Measurements from ENCODE around the gene NPM3. TPM values are rescaled to one million over a fixed set of nuclear protein-coding genes. Genes with fewer than 3 reads are reported as not detected.

The NPM3 gene
- total RNA-seq = 8.4 TPM
- long read RNA-seq, partial matches to known transcripts = 0 of 1 reads
- long read RNA-seq, other reads (novel, unspliced or antisense) = 0 of 1 reads

DNA sequence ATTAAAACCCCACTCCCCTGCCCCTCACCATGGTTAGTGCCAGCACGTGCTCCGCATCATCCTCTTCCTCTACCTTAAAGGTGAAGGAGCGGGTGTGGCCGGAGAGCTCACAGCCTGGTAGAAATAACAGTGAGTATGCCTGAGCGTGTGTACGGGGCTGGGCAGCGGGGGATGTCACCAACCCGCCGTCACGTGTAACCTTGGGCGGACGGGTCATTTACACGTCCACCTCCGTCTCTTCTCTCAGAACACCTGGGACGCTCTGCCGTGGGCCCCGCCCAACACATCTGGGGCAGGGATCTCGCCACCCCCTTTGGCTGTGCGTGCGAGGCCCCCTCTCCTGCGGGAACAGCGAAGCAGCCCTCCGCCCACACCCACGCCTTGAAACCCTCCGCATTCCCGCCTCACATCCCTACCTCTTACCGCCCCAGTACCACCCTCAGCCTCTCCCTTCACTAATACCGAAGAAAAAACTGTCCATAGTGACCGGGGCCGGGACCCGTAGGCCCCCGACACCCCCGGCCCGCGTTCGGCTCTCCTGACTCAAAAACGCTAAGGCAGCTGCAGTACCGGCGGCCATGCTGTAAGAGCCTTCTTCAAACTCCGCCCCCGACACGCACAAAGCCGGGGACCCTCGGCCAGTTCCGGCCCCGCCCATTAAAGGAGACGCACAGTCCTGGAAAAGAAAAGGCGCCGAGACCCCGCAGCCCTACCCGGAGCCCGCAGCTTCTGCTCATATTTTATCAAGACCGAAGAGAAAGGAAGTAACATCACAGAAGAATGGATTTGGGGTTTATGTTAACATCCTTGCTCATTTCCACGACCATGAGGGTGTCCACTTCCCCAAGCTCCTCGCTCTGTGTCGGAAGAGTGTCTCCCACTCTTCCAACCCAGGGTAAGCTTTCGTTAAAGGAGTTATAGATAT lies at the start of gene NPM3:
NPM3 (minus strand) TSS at position 636 of the 925 bp plus-strand sequence; CDS start at position 580, 56 bp downstream.
- intact Hi-C loops (cut with micrococcal nuclease) = no loop called here
- DNase-seq (peak; percentile 85), ATAC-seq (peak; percentile 67)

DNA sequence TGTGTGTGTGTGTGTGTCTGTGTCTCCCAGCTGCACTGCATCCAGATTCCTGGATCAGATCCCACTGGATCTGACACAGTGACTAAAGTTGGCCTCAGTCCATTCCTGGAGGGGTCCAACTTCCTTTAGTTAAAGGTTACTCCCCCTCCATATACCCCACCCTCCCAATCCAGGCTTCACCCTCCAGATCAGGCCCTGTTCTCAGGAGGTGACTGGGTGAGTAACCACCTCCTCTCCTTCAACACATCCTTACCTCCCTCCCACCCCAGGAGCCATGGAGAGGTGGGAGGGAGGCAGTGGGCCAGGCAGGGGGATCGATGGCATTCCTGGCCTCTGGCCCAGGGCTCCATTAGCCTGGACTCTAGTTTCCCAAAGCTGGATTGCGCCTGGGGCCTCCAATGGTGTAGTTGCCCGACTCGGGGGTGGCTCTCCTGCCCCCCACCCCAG lies 49.1 kb upstream of the NPM3 start:
- ATAC-seq (no peak), DNase-seq (no peak)
- intact Hi-C loops (cut with micrococcal nuclease) = no loop called here

- intact Hi-C loops (cut with micrococcal nuclease) = no loop called here
- DNase-seq (no peak), ATAC-seq (no peak)
Observed at GRCh38 chr10:101831169-101831811, 48.0 kb upstream of the NPM3 start.

DNA sequence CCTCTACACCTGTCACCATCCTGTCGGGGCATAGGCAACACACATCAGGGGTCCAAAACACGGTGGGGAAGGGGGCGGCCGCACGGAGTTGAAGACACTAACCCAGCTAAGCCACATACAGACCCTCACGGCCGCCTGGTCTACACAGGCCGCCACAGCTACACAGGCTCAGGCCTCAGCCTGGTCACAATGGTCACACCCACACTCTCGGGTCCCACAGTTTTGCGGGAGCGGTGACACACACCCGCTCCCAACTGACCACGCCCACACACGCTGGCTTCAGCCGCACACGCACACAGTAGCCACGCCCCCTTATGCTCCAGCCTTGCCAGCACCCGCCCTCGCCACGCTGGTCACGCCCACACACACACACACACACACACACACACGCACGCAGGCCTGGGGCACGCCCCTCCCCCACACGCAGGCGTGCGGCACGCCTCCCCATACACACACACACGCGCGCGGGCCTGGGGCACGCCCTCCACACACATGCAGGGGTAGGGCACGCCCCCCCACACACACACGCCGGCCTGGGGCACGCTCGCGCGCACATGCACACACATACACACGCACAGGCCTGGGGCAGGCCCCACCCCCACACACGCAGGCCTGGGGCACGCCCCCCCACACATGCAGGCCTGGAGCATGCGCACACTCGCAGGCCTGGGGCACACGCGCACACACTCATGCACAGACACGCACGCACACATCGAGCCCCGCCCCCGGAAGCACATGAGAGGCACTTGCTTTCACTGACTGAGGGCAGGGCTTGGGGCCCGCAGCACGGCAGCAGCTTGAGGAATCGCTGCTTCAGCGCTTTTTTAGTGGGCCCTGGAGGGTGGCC lies 47.3 kb upstream of the NPM3 start:
- DNase-seq (peak; percentile 90), ATAC-seq (peak; percentile 82)
- intact Hi-C loops (cut with micrococcal nuclease) = no loop called here

DNA sequence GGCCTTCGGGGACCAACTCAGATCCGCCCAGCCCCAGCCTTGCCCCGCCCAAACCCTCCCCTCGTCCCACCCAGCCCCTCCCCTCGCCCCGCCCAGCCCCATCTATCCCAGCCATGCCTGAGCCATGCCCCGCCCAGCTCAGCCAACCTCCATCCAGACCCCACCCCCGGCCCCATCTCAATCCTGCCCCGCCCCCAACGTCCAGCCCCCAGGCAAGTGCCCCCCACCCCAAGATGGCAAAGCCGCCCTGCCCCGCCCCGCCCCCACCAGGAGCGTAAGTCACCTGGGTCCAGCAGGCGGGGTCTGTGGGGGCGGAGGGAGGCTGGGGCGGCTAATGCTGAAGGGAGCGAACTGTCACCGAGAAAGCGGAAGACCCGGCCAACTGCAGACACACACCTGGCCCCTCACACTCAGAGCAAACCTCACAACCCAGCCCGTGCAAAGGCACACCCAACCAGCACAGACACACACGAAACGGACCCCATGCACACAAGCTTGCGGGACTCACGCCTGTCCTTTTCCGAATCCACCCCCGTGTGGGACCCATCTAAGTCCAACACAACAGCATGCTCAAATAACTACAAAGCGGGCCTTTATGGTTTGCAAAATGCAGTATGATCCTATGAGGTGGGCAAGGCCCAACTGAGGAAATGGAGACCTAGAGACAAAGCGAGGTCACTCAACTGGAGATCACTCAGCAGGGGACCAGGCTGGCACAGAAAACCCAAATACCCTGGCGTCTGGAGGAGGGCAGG lies 46.5 kb upstream of the NPM3 start:
- DNase-seq (peak; percentile 45), ATAC-seq (no peak)
- intact Hi-C loops (cut with micrococcal nuclease) = no loop called here

DNA sequence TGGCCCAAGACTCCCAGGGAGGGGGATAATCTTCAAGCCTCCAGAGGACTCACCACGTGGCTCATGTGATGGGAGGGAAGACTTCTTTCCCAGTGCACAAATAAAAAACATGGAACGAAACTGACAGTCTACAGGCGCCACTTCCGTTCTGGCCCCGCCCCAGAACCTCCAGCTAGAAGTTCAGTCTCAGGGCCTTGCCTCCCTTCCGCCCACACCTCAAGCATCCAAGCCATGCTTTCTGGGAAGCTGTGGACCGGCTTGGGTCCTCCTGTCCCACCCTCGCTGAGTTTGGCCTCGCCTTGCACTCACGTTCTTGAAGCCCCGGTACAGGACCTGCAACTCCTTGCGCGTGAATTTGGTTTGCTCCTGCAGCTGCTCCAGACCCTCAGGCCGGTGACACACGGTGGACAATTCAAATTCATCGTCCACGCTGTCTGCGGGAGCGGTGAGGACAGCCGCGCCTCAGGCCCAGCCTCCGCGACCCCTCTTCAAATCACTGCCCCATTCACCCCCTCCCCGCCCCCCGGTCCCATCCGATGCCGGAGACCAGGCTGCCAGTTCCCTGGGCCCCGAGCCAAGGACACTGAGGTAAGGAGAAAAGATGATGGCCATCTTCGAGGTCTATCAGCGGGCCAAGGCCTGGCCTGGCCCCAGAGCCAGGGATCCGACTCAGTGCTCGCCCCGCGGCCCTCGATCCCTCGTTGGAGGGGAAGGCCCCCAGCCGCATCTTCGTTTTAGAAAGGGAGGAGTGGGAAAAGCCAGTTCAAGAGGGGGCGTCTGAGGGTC lies 45.7 kb upstream of the NPM3 start:
- DNase-seq (peak; percentile 52), ATAC-seq (no peak)
- intact Hi-C loops (cut with micrococcal nuclease) = no loop called here

DNA sequence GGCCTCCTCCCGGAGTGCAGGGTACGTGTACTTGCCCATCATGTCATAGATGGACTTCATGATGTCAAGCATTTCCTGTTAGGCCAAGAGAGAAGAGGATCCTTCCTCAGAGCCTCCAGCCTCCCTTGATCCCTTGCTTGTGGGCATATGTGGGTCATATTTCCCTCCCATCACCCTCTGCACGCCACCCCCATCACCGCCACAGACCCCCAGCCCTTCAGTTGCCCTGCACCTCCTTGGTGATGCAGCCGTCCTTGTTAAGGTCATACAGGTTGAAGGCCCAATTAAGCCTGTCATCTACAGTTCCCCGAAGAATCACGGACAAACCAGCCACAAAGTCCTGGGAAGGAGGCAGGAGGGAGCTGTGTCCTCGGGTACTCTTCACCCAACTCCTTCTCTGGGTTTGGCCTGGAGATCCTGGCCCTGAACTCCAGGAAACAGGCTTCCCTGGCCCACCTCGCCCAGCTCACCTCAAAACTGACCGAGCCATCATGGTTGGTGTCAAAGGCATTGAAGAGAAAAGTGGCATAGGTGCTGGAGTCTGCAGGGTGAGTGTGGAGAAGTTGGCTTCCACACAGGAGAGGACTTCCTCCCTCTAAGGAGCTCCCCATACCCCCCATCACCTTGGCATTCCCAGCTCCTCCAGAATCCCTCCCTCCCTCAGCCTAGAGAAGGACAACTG lies 44.8 kb upstream of the NPM3 start:
- intact Hi-C loops (cut with micrococcal nuclease) = no loop called here
- DNase-seq = no peak
- ATAC-seq = no peak

DNA sequence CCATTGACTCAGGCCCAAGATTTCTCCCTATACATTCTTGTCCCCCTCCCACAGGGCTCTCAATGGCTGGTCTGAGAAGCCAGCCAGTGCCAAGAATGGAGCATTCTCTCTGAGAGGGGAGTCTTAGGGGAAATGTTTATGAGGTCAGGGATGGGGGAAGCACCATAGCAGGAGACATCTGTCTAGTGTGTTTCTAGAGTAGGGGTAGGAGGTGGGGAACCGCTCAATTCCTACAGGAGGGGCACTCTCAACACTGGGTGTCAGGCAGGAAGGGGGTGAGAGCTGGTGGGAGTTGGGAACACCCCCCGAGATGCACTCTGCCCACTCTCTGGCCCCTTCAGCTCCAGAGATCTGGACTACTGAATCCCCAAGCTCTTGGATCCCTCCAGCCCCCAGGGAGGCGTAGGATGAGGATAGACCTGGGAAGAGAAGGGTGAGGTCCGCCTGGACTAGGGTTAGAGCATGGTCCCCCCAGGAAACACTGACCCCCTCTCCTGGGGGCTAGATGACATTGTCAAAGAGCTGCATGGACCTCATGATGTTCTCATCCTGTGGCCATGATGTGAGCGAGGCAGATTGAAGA lies 43.7 kb upstream of the NPM3 start:
- DNase-seq = no peak
- intact Hi-C loops (cut with micrococcal nuclease) = no loop called here
- no peak for ATAC-seq

DNA sequence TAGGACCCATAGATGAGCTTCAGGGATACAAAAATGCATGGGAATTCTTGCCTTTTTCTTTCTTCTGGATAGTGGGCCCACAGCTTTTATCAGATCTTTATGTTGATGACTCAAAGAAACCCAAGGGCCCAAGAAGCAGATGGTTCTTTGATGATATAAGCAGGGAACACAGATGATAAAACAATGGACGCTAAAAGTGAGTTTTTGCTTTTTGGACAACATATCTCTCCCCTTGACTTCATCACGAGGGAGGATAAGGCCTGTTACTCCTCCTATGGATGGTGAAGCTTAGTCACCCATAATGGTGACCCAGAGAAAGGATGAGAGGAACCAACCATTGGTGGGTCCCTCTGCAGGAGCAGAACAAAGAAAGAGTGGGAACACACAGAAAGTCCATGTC lies 41.5 kb upstream of the NPM3 start:
- no peak for DNase-seq
- no peak for ATAC-seq
- intact Hi-C loops (cut with micrococcal nuclease) = no loop called here

DNA sequence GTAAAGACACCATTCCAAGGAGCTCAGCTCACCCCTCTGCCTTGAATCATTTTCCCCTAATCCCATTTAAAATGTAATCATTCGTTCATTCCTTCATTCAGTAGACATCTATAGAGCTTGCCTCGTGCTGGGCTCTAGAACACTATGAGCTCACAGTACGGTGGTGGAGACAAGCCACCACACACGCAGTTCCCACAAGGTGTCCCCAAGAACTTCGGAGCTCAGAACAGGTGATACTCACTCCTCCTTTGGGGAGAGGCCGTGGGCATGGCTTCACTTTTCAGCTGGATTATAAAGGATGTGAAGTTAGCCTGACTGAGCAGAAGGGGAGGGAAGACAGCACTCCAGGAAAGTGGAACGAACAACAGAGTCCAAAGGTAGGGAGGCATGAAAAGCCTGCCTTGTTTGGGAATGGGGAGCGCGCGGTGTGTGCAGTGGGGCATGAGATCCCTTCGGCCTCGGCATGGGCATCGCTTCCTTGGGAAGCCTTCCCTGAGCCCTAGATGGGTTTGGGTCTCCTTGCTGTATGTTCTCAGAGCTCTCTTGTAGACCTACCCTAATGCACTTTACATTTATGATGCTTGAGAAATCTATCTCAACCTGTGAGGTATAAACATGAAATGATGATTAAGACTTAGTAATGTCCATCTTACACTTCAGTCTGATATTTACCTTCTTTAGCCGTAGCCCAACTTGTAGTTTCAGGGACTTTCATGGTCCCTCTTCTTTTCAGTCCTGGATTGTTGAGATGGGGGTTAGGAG lies 35.8 kb upstream of the NPM3 start:
- ATAC-seq = peak; percentile 8
- DNase-seq = no peak
- intact Hi-C loops (cut with micrococcal nuclease) = no loop called here

- ATAC-seq (peak; percentile 92), DNase-seq (peak; percentile 98)
- intact Hi-C loops (cut with micrococcal nuclease) = no loop called here
Observed at GRCh38 chr10:101818119-101818871, 35.0 kb upstream of the NPM3 start, which contains the start of gene OGA. TSS of gene OGA (minus strand) at chr10:101818444. CDS start at chr10:101818022, 422 bp downstream.

DNA sequence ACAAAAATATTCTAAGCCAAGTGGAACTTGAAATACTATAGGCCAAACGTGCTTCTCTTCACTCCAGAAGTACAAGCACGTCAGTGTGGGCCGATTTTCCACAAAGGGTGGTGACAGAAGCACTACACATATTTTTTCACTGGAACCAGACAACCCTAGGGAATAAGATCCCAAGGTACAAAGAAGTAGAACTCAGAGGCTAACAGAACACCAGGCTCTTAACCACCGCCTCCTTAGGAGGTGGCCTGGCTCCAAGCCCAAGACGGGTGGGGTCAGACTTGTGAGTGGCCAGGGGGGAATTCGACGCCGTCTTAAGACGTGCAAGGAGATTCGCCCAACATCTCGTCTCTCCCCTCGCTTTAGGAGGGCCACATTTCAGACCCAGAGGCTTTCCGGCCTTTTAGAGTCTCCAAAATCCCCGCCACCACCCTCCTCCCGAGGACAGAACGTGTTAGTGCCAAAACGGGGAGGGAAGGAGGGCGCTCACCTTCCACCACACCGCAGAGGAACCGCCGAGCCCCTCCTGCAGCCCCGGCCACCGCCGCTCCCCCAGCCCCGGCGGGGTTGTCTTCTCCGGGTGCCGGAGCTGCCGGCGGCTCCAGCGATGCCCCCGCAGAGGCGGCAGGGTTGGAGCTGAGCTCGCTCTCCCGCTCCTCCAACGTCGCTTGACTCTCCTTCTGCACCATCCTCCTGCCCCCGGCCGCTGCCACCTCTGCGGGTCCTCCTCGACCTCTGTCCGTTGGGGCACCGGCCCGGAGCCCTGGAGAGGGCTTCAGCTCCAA lies 34.3 kb upstream of the NPM3 start:
- ATAC-seq (peak; percentile 55), DNase-seq (peak; percentile 93)
- intact Hi-C loops (cut with micrococcal nuclease) = no loop called here

DNA sequence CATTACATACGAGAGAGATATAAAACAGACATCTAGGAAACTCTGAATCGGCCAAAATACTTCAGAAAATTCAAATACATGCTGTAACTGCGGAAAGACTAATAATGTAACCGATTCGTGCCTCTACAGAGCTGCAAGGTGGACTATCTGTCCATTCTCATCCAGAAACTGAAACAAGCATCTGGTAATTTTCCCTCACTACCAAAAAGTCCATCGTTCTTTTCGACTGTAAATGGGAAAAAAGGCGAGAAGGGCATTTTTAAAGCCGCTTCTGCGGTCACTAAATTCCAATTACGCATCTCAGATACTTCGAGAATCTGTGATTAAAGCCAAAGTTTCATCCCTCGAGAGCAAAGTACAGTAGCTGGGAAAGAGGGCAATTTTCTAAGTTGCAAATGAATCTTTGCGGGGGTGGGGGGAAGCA lies 33.7 kb upstream of the NPM3 start:
- ATAC-seq (no peak), DNase-seq (no peak)
- intact Hi-C loops (cut with micrococcal nuclease) = no loop called here

- DNase-seq (no peak), ATAC-seq (no peak)
- intact Hi-C loops (cut with micrococcal nuclease) = no loop called here
Observed at GRCh38 chr10:101816376-101816775, 33.1 kb upstream of the NPM3 start.
